OCI-M2 (cell line): Measurements from ENCODE around the gene PRUNE1.

ENCODE experiments used
- DNase-seq: peaks from one replicate; lab custom pipeline; 2025; ENCODE audit not compliant: unreplicated experiment; lab: John Stamatoyannopoulos, UW

Gene PRUNE1

GRCh38 chr1:151049458-151049857 is 41.2 kb downstream of the PRUNE1 start:
- no peak for DNase-seq

GRCh38 chr1:151050051-151050688 is 41.9 kb downstream of the PRUNE1 start:
- DNase-seq, result no peak

GRCh38 chr1:151051356-151052009 is 43.2 kb downstream of the PRUNE1 start:
- no peak for DNase-seq

GRCh38 chr1:151054971-151055547 is 46.8 kb downstream of the PRUNE1 start:
- no peak for DNase-seq

- no peak for DNase-seq
These were observed 47.3 kb downstream of the PRUNE1 start for GRCh38 chr1:151055581-151055980.

GRCh38 chr1:151056149-151056548 is 47.9 kb downstream of the PRUNE1 start:
- no peak for DNase-seq

- DNase-seq, result no peak
These were observed 50.4 kb downstream of the PRUNE1 start for GRCh38 chr1:151058692-151059091.

GRCh38 chr1:151059109-151060006 is 51.1 kb downstream of the PRUNE1 start, which contains the start of gene CDC42SE1:
Gene CDC42SE1 (minus strand): TSS chr1:151059622. CDS start chr1:151055730, 3,892 bp downstream.
- DNase-seq, result peak; percentile 43

GRCh38 chr1:151060007-151060656 is 51.9 kb downstream of the PRUNE1 start, which contains the start of gene MLLT11:
Gene MLLT11 (plus strand): TSS chr1:151060397. CDS start chr1:151067225, 6,828 bp downstream.
- DNase-seq, result no peak

GRCh38 chr1:151060657-151061421 is 52.6 kb downstream of the PRUNE1 start:
- DNase-seq, result no peak

GRCh38 chr1:151061704-151062103 is 53.5 kb downstream of the PRUNE1 start:
- DNase-seq, result no peak

- no peak for DNase-seq
These were observed 54.6 kb downstream of the PRUNE1 start for GRCh38 chr1:151062741-151063371.

GRCh38 chr1:151065089-151065645 is 56.9 kb downstream of the PRUNE1 start:
- no peak for DNase-seq

GRCh38 chr1:151067185-151067584 is 58.9 kb downstream of the PRUNE1 start:
- no peak for DNase-seq

GRCh38 chr1:151069103-151069486 is 60.8 kb downstream of the PRUNE1 start:
- no peak for DNase-seq

GRCh38 chr1:151070474-151071276 is 62.4 kb downstream of the PRUNE1 start, which contains the start of gene GABPB2:
Gene GABPB2 (plus strand): TSS chr1:151070761. CDS start chr1:151088190, 17,429 bp downstream.
- DNase-seq, result peak; percentile 30

GRCh38 chr1:151072224-151072623 is 64.0 kb downstream of the PRUNE1 start:
- no peak for DNase-seq
